NK-92 treated with Interleukin-12 subunit alpha and Interleukin-12 subunit beta, amount 100 ng/mL, for 24 hours (cell line): ENCODE results near the gene RAVER2.

Experiments
- DNase-seq: peaks from one replicate; lab custom pipeline; 2025; lab: John Stamatoyannopoulos, UW

RAVER2 gene

GRCh38 chr1:64846573-64847430 is 101.9 kb downstream of the RAVER2 start:
- DNase-seq = no peak

- DNase-seq = no peak
Observed at GRCh38 chr1:64847666-64848065, 102.8 kb downstream of the RAVER2 start.

- DNase-seq = no peak
Observed at GRCh38 chr1:64848136-64848535, 103.3 kb downstream of the RAVER2 start.

- no peak for DNase-seq
Observed at GRCh38 chr1:64848803-64849202, 103.9 kb downstream of the RAVER2 start.

- no peak for DNase-seq
Observed at GRCh38 chr1:64849942-64850341, 105.1 kb downstream of the RAVER2 start.

- no peak for DNase-seq
Observed at GRCh38 chr1:64850846-64851245, 106.0 kb downstream of the RAVER2 start.

- no peak for DNase-seq
Observed at GRCh38 chr1:64851664-64852063, 106.8 kb downstream of the RAVER2 start.

GRCh38 chr1:64854674-64855073 is 109.8 kb downstream of the RAVER2 start:
- no peak for DNase-seq

- no peak for DNase-seq
Observed at GRCh38 chr1:64855557-64855956, 110.7 kb downstream of the RAVER2 start.

- no peak for DNase-seq
Observed at GRCh38 chr1:64856553-64856952, 111.7 kb downstream of the RAVER2 start.

GRCh38 chr1:64857347-64857746 is 112.5 kb downstream of the RAVER2 start:
- no peak for DNase-seq

- DNase-seq = no peak
Observed at GRCh38 chr1:64861611-64862010, 116.7 kb downstream of the RAVER2 start.

- DNase-seq = no peak
Observed at GRCh38 chr1:64864018-64864940, 119.4 kb downstream of the RAVER2 start.

GRCh38 chr1:64865105-64865757 is 120.4 kb downstream of the RAVER2 start:
- no peak for DNase-seq

GRCh38 chr1:64866689-64867088 is 121.8 kb downstream of the RAVER2 start:
- DNase-seq = no peak

- DNase-seq = no peak
Observed at GRCh38 chr1:64867266-64867665, 122.4 kb downstream of the RAVER2 start.

GRCh38 chr1:64871256-64871655 is 126.4 kb downstream of the RAVER2 start:
- no peak for DNase-seq

GRCh38 chr1:64872067-64872466 is 127.2 kb downstream of the RAVER2 start:
- DNase-seq = no peak

- no peak for DNase-seq
Observed at GRCh38 chr1:64873576-64873975, 128.7 kb downstream of the RAVER2 start.

- DNase-seq = no peak
Observed at GRCh38 chr1:64874666-64875065, 129.8 kb downstream of the RAVER2 start.

- no peak for DNase-seq
Observed at GRCh38 chr1:64875101-64875500, 130.2 kb downstream of the RAVER2 start.

GRCh38 chr1:64875606-64876005 is 130.7 kb downstream of the RAVER2 start:
- no peak for DNase-seq
